ENCODE results near the gene KIF16B.

KIF16B gene

DNA sequence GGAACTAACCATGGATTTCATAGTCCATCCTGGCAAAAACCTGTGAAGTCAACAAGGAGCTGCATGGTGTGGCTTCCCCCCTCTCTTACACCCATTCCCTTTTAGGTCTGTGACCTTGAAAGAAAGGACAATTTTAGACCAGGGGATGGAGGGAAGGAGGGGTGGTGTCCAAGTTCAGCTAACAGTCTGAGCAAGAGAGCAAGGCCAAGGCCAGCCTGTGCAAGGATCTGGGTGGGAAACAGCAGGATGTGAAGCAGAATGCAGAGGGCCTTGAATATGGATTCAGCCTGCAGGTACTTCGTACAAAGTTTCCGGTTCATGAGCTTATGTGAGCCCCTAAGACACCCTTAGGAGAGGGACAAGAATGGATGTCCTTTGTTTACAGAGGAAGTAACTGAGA, 293.0 kb downstream of the KIF16B start:
- TF ChIP-seq FOXP2 (optimal IDR thresholded peaks at IDR 0.05; ENCODE audit: borderline replicate concordance, extremely low read depth, extremely low read length, insufficient read depth) (no peak), SIN3A (IDR thresholded peaks at IDR 0.05; ENCODE audit: borderline replicate concordance, insufficient read depth, low read length) (no peak), TAF1 (IDR thresholded peaks at IDR 0.05; ENCODE audit: borderline replicate concordance, insufficient read depth, low read length) (no peak), POLR2AphosphoS5 (IDR thresholded peaks at IDR 0.05; ENCODE audit: low read depth, low read length) (no peak)
- TF ChIP-seq, protein P1, sequence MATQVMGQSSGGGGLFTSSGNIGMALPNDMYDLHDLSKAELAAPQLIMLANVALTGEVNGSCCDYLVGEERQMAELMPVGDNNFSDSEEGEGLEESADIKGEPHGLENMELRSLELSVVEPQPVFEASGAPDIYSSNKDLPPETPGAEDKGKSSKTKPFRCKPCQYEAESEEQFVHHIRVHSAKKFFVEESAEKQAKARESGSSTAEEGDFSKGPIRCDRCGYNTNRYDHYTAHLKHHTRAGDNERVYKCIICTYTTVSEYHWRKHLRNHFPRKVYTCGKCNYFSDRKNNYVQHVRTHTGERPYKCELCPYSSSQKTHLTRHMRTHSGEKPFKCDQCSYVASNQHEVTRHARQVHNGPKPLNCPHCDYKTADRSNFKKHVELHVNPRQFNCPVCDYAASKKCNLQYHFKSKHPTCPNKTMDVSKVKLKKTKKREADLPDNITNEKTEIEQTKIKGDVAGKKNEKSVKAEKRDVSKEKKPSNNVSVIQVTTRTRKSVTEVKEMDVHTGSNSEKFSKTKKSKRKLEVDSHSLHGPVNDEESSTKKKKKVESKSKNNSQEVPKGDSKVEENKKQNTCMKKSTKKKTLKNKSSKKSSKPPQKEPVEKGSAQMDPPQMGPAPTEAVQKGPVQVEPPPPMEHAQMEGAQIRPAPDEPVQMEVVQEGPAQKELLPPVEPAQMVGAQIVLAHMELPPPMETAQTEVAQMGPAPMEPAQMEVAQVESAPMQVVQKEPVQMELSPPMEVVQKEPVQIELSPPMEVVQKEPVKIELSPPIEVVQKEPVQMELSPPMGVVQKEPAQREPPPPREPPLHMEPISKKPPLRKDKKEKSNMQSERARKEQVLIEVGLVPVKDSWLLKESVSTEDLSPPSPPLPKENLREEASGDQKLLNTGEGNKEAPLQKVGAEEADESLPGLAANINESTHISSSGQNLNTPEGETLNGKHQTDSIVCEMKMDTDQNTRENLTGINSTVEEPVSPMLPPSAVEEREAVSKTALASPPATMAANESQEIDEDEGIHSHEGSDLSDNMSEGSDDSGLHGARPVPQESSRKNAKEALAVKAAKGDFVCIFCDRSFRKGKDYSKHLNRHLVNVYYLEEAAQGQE (IDR thresholded peaks at IDR 0.05; ENCODE audit: insufficient read depth in 1 of 2, low read depth in 2 of 2, low read length in 2 of 2), result no peak

DNA sequence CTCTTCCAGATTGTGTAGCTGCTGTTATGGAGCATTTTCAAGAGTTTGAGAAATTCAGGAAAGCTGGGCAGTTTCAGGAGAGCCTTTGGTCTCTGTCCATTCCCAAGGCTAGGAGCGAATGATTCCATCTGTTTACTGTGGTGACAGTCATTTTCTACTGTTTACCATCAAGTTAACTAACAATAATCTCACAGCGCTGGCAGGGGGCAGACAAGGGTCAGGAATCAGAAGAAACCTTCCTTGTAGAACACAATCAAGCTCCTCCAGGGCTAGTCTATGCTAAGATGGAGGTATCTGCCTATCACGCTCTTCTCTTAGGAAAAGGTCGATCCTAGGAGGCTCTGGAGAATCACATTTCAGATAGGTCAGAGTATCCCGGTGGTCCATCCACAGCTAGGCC, 293.9 kb downstream of the KIF16B start:
- TF ChIP-seq, protein P1 (IDR thresholded peaks at IDR 0.05; ENCODE audit: insufficient read depth in 1 of 2, low read depth in 2 of 2, low read length in 2 of 2), result no peak
- TF ChIP-seq FOXP2 (optimal IDR thresholded peaks at IDR 0.05; ENCODE audit: borderline replicate concordance, extremely low read depth, extremely low read length, insufficient read depth), result no peak
- no peak for TF ChIP-seq TAF1 (IDR thresholded peaks at IDR 0.05; ENCODE audit: borderline replicate concordance, insufficient read depth, low read length)
- TF ChIP-seq SIN3A (IDR thresholded peaks at IDR 0.05; ENCODE audit: borderline replicate concordance, insufficient read depth, low read length), result no peak
- no peak for TF ChIP-seq POLR2AphosphoS5 (IDR thresholded peaks at IDR 0.05; ENCODE audit: low read depth, low read length)

GRCh38 chr20:16273812-16274555, 299.3 kb downstream of the KIF16B start:
- TF ChIP-seq TAF1 (IDR thresholded peaks at IDR 0.05; ENCODE audit: borderline replicate concordance, insufficient read depth, low read length) (no peak), FOXP2 (optimal IDR thresholded peaks at IDR 0.05; ENCODE audit: borderline replicate concordance, extremely low read depth, extremely low read length, insufficient read depth) (no peak), SIN3A (IDR thresholded peaks at IDR 0.05; ENCODE audit: borderline replicate concordance, insufficient read depth, low read length) (no peak), POLR2AphosphoS5 (IDR thresholded peaks at IDR 0.05; ENCODE audit: low read depth, low read length) (no peak)
- TF ChIP-seq, protein P1 (IDR thresholded peaks at IDR 0.05; ENCODE audit: insufficient read depth in 1 of 2, low read depth in 2 of 2, low read length in 2 of 2), result no peak

DNA sequence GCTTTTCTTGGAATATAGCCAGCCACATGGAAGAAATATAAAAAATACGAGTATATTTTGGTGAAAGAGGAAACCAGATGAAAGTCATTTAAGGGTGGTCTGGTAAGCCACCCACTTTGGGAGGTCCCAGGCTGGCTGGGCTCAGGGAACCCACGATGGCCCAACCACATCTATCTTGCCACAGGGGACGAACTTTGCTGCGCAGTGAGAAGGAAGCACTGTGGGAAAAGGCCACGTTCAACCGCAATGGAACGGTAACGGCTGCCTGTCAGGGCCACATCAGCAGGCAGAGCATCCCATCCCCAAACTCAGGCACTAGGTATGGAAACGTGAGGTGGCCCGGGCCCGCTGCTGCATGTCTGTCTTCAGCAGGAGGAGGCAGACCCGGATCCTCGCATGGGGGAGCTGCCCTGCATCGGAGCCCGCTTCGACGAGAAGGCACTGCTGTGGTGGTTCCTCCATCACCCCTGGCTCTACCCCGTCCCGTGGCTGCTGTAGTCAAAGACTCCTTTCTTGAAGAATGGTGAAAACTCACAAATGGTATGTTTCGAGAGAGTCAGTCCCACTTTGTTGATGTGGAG, 300.4 kb downstream of the KIF16B start:
- no peak for TF ChIP-seq POLR2AphosphoS5 (IDR thresholded peaks at IDR 0.05; ENCODE audit: low read depth, low read length)
- no peak for TF ChIP-seq TAF1 (IDR thresholded peaks at IDR 0.05; ENCODE audit: borderline replicate concordance, insufficient read depth, low read length)
- TF ChIP-seq FOXP2 (optimal IDR thresholded peaks at IDR 0.05; ENCODE audit: borderline replicate concordance, extremely low read depth, extremely low read length, insufficient read depth), result no peak
- TF ChIP-seq, protein P1 (IDR thresholded peaks at IDR 0.05; ENCODE audit: insufficient read depth in 1 of 2, low read depth in 2 of 2, low read length in 2 of 2), result no peak
- no peak for TF ChIP-seq SIN3A (IDR thresholded peaks at IDR 0.05; ENCODE audit: borderline replicate concordance, insufficient read depth, low read length)
